Gastrocnemius medialis (tissue), 4 donors: Measurements from ENCODE around the gene SPRR5. TPM values are rescaled to one million over a fixed set of nuclear protein-coding genes. Genes with fewer than 3 reads are reported as not detected.

Experiments used
- ATAC-seq, 2 donors: fragments of 150-250 bp; one replicate each; pipeline ENCODE4 v1.9.1; 2016
- DNase-seq, 2 donors: peaks; one replicate each; pipeline ENCODE4 v3.0.0-alpha.2; 2019
- H3K27ac ChIP-seq, 4 donors: fragments of 200-600 bp; sonication (generic); 1 replicate in 1 of 4; 2 replicates in 3 of 4; pipeline ENCODE4 v1.5.1; 2016 to 2018; ENCODE audit warnings: mild to moderate bottlenecking in 2 of 4, moderate library complexity in 1 of 4
- H3K27me3 ChIP-seq, 3 donors: fragments of 200-600 bp; sonication (generic) in 2 of 3; 1 replicate in 1 of 3; 2 replicates in 2 of 3; pipeline versions ENCODE4 v1.5.1 to v1.6.0; 2016 to 2019; ENCODE audit warnings: mild to moderate bottlenecking in 1 of 3, moderate library complexity in 1 of 3
- H3K36me3 ChIP-seq, 2 donors: fragments of 200-600 bp; sonication (generic) in 1 of 2; one replicate each; pipeline ENCODE4 v1.5.1; 2017 to 2018
- H3K4me1 ChIP-seq, 2 donors: fragments of 200-600 bp; sonication (generic) in 1 of 2; one replicate each; pipeline ENCODE4 v1.5.1; 2016 to 2017; ENCODE audit warnings: mild to moderate bottlenecking in 2 of 2
- H3K4me3 ChIP-seq, 4 donors: fragments of 200-600 bp; sonication (generic) in 3 of 4; 1 replicate in 1 of 4; 2 replicates in 3 of 4; pipeline ENCODE4 v1.5.1; 2016 to 2019; ENCODE audit warnings: mild to moderate bottlenecking in 2 of 4
- H3K9me3 ChIP-seq, 3 donors: fragments of 200-600 bp; sonication (generic) in 2 of 3; 1 replicate in 1 of 3; 2 replicates in 2 of 3; pipeline ENCODE4 v1.5.1; 2016 to 2019
- POLR2A ChIP-seq, 2 donors: fragments of 450-650 bp; IDR thresholded peaks; one replicate each; pipeline ENCODE4 v1.6.1; 2017; ENCODE audit warnings: antibody characterized with exemption in 2 of 2, mild to moderate bottlenecking in 2 of 2, moderate library complexity in 2 of 2
- in situ Hi-C, 4 donors: fragments of 200-750 bp; cut with MboI; loops; one replicate each; pipeline versions ENCODE4 v1.15.0 to v1.8.0; 2017; ENCODE audit warnings: low sequenced_read_pairs in 4 of 4
- intact Hi-C: fragments of 100-400 bp; cut with DNase I; formaldehyde crosslinking; loops from one replicate; pipeline ENCODE4 v1.15.1; 2023; ENCODE audit warnings: low total_unique reads
- total RNA-seq, 4 donors: library from RNA; depleted of rRNA; stranded (reverse); fragments of >200 nt; gene quantifications; one replicate each; pipeline versions ENCODE4 v1.1.0 to v1.2.3, GENCODE V29; 2016
- TF ChIP-seq, protein P1 (sequence below), 5 experiments: fragments of 450-650 bp in 3 of 5; fragments of 200-600 bp in 2 of 5; sonication (generic) in 2 of 5; IDR thresholded peaks in 4 of 5; conservative IDR thresholded peaks in 1 of 5; 1 replicate in 4 of 5; 2 replicates in 1 of 5; pipeline ENCODE4 v1.5.1; 2016 to 2019; ENCODE audit warnings: antibody characterized with exemption in 5 of 5, mild to moderate bottlenecking in 3 of 5, moderate library complexity in 3 of 5

The SPRR5 gene
- total RNA-seq, 4 donors from 2014 or later: not detected

DNA sequence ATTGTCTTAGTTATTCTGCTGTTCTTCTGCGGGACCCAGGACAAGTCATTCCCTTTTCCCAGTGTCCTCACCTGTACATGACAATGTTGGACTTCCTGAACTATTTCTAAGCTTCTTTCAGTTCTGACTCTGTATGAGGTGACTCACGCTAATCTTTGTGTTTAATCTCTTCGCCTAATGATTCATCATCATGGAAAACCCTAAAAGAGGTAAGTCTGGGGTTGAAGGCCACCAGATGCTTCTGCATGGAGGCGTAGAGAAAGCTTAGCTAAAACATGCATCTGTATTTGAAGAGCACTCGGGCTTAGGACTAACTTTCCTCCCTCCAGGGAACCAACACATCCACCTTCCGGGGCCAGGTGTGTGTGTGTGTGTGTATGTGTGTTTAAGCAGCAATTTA, 7.4 kb downstream of the SPRR5 start:
- ATAC-seq (no peak), DNase-seq (no peak)
- no peaks in the 10 kb centered on the region for H3K4me1 ChIP-seq
- H3K27me3 ChIP-seq: no peaks in the 10 kb centered on the region
- H3K27ac ChIP-seq: no peak overlapping the region
- no peak overlapping the region for H3K4me3 ChIP-seq
- TF ChIP-seq, protein P1, sequence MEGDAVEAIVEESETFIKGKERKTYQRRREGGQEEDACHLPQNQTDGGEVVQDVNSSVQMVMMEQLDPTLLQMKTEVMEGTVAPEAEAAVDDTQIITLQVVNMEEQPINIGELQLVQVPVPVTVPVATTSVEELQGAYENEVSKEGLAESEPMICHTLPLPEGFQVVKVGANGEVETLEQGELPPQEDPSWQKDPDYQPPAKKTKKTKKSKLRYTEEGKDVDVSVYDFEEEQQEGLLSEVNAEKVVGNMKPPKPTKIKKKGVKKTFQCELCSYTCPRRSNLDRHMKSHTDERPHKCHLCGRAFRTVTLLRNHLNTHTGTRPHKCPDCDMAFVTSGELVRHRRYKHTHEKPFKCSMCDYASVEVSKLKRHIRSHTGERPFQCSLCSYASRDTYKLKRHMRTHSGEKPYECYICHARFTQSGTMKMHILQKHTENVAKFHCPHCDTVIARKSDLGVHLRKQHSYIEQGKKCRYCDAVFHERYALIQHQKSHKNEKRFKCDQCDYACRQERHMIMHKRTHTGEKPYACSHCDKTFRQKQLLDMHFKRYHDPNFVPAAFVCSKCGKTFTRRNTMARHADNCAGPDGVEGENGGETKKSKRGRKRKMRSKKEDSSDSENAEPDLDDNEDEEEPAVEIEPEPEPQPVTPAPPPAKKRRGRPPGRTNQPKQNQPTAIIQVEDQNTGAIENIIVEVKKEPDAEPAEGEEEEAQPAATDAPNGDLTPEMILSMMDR (IDR thresholded peaks at IDR 0.05 in 4 of 5, conservative IDR thresholded peaks at IDR 0.05 in 1 of 5): no peak
- TF ChIP-seq POLR2A (IDR thresholded peaks at IDR 0.05): no peak
- in situ Hi-C loops (no loop called here), intact Hi-C loops (no loop called here)
- no peaks in the 10 kb centered on the region for H3K36me3 ChIP-seq
- H3K9me3 ChIP-seq: no peaks in the 10 kb centered on the region

DNA sequence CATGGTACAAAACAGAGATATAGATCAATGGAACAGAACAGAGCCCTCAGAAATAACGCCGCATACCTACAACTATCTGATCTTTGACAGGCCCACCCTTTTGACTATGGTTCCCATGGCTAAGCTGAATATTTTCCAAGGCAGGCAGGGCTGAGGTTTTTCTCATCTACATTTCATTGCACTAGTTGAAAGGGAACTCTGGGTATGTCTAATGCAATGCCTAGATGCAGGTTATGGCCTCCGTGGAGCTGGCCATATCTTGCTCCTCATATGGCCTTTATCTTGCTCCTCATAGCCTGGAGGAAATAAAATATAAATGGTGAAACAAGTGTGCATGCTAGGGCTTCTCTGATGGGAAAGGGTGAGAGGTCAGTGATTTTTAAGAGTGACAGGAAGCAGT, 10.6 kb downstream of the SPRR5 start:
- H3K27ac ChIP-seq: no peak overlapping the region
- DNase-seq: no peak
- in situ Hi-C loops: no loop called here
- H3K4me1 ChIP-seq: no peaks in the 10 kb centered on the region
- intact Hi-C loops: no loop called here
- H3K36me3 ChIP-seq: no peaks in the 10 kb centered on the region
- H3K4me3 ChIP-seq: no peak overlapping the region
- no peaks in the 10 kb centered on the region for H3K9me3 ChIP-seq
- no peaks in the 10 kb centered on the region for H3K27me3 ChIP-seq
- ATAC-seq: no peak
- no peak for TF ChIP-seq POLR2A (IDR thresholded peaks at IDR 0.05)
- TF ChIP-seq, protein P1 (IDR thresholded peaks at IDR 0.05 in 4 of 5, conservative IDR thresholded peaks at IDR 0.05 in 1 of 5): no peak

DNA sequence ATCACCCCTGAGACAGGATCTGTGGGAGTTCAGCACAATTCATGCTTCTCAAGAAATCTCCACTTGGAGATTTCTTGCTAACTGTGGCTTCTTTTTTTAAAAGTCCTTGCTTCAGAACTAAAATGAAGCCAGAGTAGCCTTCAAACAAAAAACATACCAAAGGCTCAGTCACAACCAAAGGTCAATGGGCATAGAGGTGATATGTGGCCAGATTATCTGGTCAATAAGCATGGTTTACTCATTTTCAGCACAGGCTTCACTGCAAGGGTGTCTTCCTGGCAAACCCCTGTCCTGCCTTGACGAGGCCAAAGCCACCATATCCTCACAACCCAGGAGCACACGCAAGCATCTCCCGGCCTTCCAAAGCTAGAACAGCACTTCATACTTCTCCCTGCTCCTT, 12.3 kb downstream of the SPRR5 start:
- Histone ChIP-seq H3K27me3 (no peaks in the 10 kb centered on the region), H3K9me3 (no peaks in the 10 kb centered on the region), H3K4me3 (no peak overlapping the region), H3K36me3 (no peaks in the 10 kb centered on the region), H3K4me1 (no peaks in the 10 kb centered on the region), H3K27ac (no peak overlapping the region)
- intact Hi-C loops: no loop called here
- ATAC-seq (no peak), DNase-seq (no peak)
- TF ChIP-seq, protein P1 (IDR thresholded peaks at IDR 0.05 in 4 of 5, conservative IDR thresholded peaks at IDR 0.05 in 1 of 5): no peak
- no peak for TF ChIP-seq POLR2A (IDR thresholded peaks at IDR 0.05)
- in situ Hi-C loops: no loop called here

DNA sequence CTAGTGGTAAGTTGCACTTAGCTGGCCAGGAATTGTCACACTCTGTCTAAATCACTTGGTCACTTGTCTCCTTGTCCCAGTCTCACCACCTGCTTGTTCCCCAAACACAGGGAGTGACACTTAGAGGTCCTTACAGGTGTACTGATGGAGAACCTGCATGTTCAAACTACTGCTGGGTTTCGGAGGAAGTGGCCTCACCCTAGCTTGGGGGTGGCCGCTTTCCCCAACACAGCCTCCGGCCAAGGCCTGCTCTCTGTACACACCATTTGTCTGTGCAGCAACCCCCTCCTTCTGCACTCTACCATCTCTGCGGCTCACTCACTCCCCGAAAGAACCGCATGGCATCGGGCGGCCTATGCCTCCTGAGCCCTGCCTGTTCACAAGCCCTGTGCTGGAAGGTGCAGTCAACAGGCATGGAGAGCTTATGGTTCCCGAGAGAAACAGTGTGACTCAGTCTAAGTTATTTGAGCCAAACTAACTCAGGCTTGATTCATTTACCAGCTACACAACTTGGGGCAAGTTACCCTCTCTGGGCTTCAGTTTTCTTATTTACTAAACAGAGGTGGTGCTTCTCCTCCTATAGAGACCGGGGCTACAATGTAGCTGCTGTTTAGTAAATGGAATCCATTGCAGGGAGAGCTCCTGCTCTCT, 12.9 kb downstream of the SPRR5 start:
- Histone ChIP-seq H3K27ac (no peak overlapping the region), H3K9me3 (no peaks in the 10 kb centered on the region), H3K27me3 (no peaks in the 10 kb centered on the region), H3K4me3 (no peak overlapping the region), H3K36me3 (no peaks in the 10 kb centered on the region), H3K4me1 (no peaks in the 10 kb centered on the region)
- TF ChIP-seq, protein P1 (IDR thresholded peaks at IDR 0.05 in 4 of 5, conservative IDR thresholded peaks at IDR 0.05 in 1 of 5): no peak
- no peak for TF ChIP-seq POLR2A (IDR thresholded peaks at IDR 0.05)
- in situ Hi-C loops (no loop called here), intact Hi-C loops (no loop called here)
- DNase-seq: no peak
- no peak for ATAC-seq
